DND-41 (cell line): Measurements from ENCODE around the gene PRCC.

Experiments
- ATAC-seq: fragments of 200-7000 bp; cut with Tn5 transposase; 3 replicates; pipeline ENCODE4 v1.9.1; 2021; ENCODE audit warnings: low read depth; ENCODE audit not compliant: insufficient read depth
- DNase-seq: peaks from one replicate; pipeline ENCODE4 v3.0.0-alpha.2; 2020
- H2AFZ ChIP-seq: 2 replicates; pipeline ENCODE4 v1.6.0; 2012; ENCODE audit warnings: low read depth, low read length
- H3K27ac ChIP-seq: 2 replicates; pipeline ENCODE4 v1.5.1; 2012; ENCODE audit warnings: low read length, inconsistent platforms
- H3K27me3 ChIP-seq: fragments of 200-600 bp; sonication (generic); 2 replicates; pipeline ENCODE4 v1.6.0; 2012; ENCODE audit warnings: low read length, mild to moderate bottlenecking, inconsistent platforms; ENCODE audit not compliant: insufficient read depth, poor library complexity
- H3K36me3 ChIP-seq: 2 replicates; pipeline ENCODE4 v1.5.1; 2012; ENCODE audit warnings: low read length, inconsistent platforms; ENCODE audit not compliant: insufficient read depth
- H3K4me1 ChIP-seq: 2 replicates; pipeline ENCODE4 v1.5.1; 2012; ENCODE audit warnings: mild to moderate bottlenecking, low read length; ENCODE audit not compliant: insufficient read depth
- H3K4me2 ChIP-seq: 2 replicates; pipeline ENCODE4 v1.6.0; 2012; ENCODE audit warnings: mild to moderate bottlenecking, moderate library complexity, low read length, inconsistent platforms; ENCODE audit not compliant: insufficient read depth
- H3K4me3 ChIP-seq, 2 experiments: fragments of 200-600 bp in 1 of 2; shearing (Covaris generic) in 1 of 2; 2 replicates each; pipeline ENCODE4 v1.5.1; 2012 to 2016; ENCODE audit warnings: inconsistent platforms in 2 of 2, low read length in 2 of 2, mild to moderate bottlenecking in 2 of 2, low read depth in 1 of 2, moderate library complexity in 1 of 2
- H3K79me2 ChIP-seq: 2 replicates; pipeline ENCODE4 v1.6.0; 2012; ENCODE audit warnings: low read length, inconsistent platforms; ENCODE audit not compliant: insufficient read depth
- H3K9ac ChIP-seq: 2 replicates; pipeline ENCODE4 v1.6.0; 2012; ENCODE audit warnings: low read depth, mild to moderate bottlenecking, inconsistent platforms, low read length, moderate library complexity
- H3K9me3 ChIP-seq: 2 replicates; pipeline ENCODE4 v1.5.1; 2012; ENCODE audit warnings: low read length, moderate library complexity, mild to moderate bottlenecking, inconsistent platforms; ENCODE audit not compliant: insufficient read depth, severe bottlenecking
- H4K20me1 ChIP-seq: 2 replicates; pipeline ENCODE4 v1.6.0; 2012; ENCODE audit warnings: low read length; ENCODE audit not compliant: insufficient read depth
- EZH2 ChIP-seq: IDR thresholded peaks from 3 replicates; pipeline ENCODE4 v1.6.1; 2012; ENCODE audit warnings: borderline replicate concordance, low read depth, mild to moderate bottlenecking, moderate library complexity, low read length, inconsistent platforms; ENCODE audit not compliant: severe bottlenecking
- TF ChIP-seq, protein P1 (sequence below): IDR thresholded peaks from 2 replicates; pipeline ENCODE4 v1.5.1; 2012; ENCODE audit warnings: borderline replicate concordance, low read length, moderate library complexity, mild to moderate bottlenecking; ENCODE audit not compliant: poor library complexity, severe bottlenecking; ENCODE audit errors: extremely low read depth

The PRCC gene

DNA sequence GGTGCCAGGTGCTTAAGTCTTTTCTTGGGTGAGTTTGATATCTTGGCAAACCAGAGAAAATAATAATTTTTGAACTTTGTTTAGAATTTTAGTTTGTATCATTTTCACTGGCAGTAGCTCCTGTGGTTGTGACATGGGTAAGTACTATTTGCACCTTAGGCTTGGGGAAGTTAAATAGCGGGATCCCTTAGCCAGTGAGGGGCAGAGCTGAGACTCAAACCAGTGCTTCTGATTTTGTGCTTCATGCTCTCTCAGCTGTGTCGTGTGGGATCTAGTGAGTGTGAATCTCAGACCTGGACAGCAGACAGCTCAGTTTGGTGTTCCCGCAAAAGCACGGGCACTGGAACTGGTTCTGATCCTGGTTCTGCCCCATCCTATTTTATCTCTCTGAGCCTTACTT is 9.6 kb downstream of the PRCC start:
- H3K27me3 ChIP-seq = no peaks in the 10 kb centered on the region
- peaks cover 14% of the 10 kb centered on the region; the same call in 1 of the 2 replicates for H3K4me1 ChIP-seq
- no peak overlapping the region for H3K27ac ChIP-seq
- no peaks in the 10 kb centered on the region for H3K9me3 ChIP-seq
- H4K20me1 ChIP-seq = peaks cover 50% of the 10 kb centered on the region
- DNase-seq (no peak), ATAC-seq (no peak)
- H3K4me3 ChIP-seq = no peak overlapping the region
- H2AFZ ChIP-seq = no peak overlapping the region
- H3K36me3 ChIP-seq = peaks cover 42% of the 10 kb centered on the region
- H3K9ac ChIP-seq = no peak overlapping the region
- peaks cover 92% of the 10 kb centered on the region for H3K79me2 ChIP-seq
- no peak for TF ChIP-seq EZH2
- TF ChIP-seq, protein P1, sequence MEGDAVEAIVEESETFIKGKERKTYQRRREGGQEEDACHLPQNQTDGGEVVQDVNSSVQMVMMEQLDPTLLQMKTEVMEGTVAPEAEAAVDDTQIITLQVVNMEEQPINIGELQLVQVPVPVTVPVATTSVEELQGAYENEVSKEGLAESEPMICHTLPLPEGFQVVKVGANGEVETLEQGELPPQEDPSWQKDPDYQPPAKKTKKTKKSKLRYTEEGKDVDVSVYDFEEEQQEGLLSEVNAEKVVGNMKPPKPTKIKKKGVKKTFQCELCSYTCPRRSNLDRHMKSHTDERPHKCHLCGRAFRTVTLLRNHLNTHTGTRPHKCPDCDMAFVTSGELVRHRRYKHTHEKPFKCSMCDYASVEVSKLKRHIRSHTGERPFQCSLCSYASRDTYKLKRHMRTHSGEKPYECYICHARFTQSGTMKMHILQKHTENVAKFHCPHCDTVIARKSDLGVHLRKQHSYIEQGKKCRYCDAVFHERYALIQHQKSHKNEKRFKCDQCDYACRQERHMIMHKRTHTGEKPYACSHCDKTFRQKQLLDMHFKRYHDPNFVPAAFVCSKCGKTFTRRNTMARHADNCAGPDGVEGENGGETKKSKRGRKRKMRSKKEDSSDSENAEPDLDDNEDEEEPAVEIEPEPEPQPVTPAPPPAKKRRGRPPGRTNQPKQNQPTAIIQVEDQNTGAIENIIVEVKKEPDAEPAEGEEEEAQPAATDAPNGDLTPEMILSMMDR = no peak
- H3K4me2 ChIP-seq = no peak overlapping the region

DNA sequence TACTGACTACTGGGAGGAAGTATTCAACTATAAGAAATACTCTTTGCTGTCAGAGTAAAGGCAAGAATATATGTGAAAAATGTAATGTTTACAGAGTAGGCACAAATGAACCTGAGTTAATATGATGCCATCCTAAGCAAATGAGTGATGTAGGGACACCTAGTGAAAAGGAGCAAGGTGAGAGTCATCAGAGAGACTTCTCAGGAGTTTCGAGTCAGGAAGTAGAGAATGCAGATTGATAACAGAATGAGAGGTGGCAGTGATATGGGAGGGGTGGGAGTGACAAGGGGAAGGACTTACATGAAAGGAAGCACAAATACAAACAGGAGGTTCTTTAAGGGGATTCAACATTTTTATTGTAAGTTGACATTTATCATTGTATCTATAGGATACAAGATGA is 10.2 kb downstream of the PRCC start:
- Histone ChIP-seq H3K4me2 (no peak overlapping the region), H3K9ac (no peak overlapping the region), H3K27me3 (no peaks in the 10 kb centered on the region), H3K27ac (no peak overlapping the region), H4K20me1 (peaks cover 52% of the 10 kb centered on the region), H3K79me2 (peaks cover 92% of the 10 kb centered on the region), H3K9me3 (no peaks in the 10 kb centered on the region), H2AFZ (no peak overlapping the region), H3K36me3 (peaks cover 45% of the 10 kb centered on the region), H3K4me3 (no peak overlapping the region), H3K4me1 (peaks cover 12% of the 10 kb centered on the region; the same call in 1 of the 2 replicates)
- TF ChIP-seq EZH2 = no peak
- TF ChIP-seq, protein P1 = no peak
- ATAC-seq (no peak), DNase-seq (no peak)

DNA sequence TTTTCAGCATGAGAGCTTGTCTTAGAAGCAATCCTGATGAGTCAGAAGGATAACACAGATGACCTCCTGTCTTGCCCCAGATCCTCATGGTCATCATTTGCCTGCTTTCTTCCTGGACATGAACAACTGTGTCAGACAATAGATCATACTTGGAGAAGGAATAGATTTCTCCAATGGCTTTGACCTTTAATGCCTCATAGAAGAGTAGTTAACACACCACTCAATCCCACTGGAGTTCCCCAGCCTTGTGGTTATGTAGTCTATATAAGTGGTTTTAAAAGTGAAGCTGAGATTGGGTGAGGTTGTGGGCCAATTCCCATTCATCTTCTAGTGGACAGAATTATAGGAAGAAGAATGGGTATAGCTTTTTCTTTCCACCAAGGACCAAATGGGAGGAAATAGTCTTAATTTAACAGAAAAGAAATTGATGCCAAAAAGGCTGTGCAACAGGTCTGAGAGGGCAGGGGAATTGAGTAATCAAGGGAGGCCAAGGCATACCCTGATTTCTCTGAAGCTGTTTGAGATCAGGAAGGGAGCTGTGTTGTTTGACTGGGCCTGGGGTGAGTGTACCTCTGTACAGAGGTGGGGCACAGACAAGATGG is 14.4 kb downstream of the PRCC start:
- Histone ChIP-seq H3K4me3 (no peak overlapping the region), H3K27ac (no peak overlapping the region), H4K20me1 (peaks cover 39% of the 10 kb centered on the region), H3K4me2 (no peak overlapping the region), H3K79me2 (peaks cover 78% of the 10 kb centered on the region), H3K9me3 (no peaks in the 10 kb centered on the region), H2AFZ (no peak overlapping the region), H3K9ac (no peak overlapping the region), H3K27me3 (no peaks in the 10 kb centered on the region), H3K4me1 (no peaks in the 10 kb centered on the region), H3K36me3 (peaks cover 63% of the 10 kb centered on the region)
- no peak for DNase-seq
- ATAC-seq = no peak
- TF ChIP-seq, protein P1 = no peak
- no peak for TF ChIP-seq EZH2

DNA sequence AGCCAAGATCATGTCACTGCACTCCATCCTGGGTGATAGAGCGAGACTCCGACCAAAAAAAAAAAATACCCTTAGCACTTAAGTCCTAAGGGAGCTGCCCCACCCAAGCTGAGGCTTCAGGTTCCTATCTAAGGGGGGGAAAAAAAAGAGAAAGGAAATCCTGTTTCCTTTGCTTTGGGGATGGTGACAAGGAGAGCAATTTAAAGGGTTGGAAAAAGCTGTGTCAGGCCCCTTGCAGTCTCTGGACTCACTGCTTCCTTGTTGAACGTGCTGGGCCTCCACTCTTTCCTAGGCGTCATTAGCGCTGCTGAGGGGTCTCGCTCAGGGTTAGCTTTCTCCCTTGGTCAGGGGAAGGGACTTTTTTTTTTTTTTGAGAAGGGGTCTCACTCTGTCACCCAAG is 18.1 kb downstream of the PRCC start:
- Histone ChIP-seq H3K79me2 (peaks cover 50% of the 10 kb centered on the region), H3K4me2 (no peak overlapping the region)
- ATAC-seq = no peak

More for the DNA sequence above, 18.1 kb downstream of the PRCC start:
- no peaks in the 10 kb centered on the region for H3K27me3 ChIP-seq
- H3K9ac ChIP-seq = no peak overlapping the region
- H3K4me3 ChIP-seq = no peak overlapping the region
- peaks cover 88% of the 10 kb centered on the region for H3K36me3 ChIP-seq
- H3K4me1 ChIP-seq = no peaks in the 10 kb centered on the region
- no peak for DNase-seq
- no peaks in the 10 kb centered on the region for H3K9me3 ChIP-seq
- TF ChIP-seq EZH2 = no peak
- TF ChIP-seq, protein P1 = no peak
- peaks cover 29% of the 10 kb centered on the region for H4K20me1 ChIP-seq
- H2AFZ ChIP-seq = no peak overlapping the region
- no peak overlapping the region for H3K27ac ChIP-seq
